NB4 (cell line): Measurements from ENCODE around the gene YEATS2.

Source experiments
- DNase-seq: peaks from one replicate; pipeline ENCODE4 v3.0.0; 2010; ENCODE audit warnings: low read depth
- H3K4me3 ChIP-seq: one replicate; pipeline ENCODE4 v1.5.1; 2011; ENCODE audit warnings: mild to moderate bottlenecking, low read depth, low read length, moderate library complexity
- CTCF ChIP-seq: IDR thresholded peaks from one replicate; pipeline ENCODE4 v1.5.1; 2012; ENCODE audit warnings: low read depth, low read length
- MAX ChIP-seq: IDR thresholded peaks from 2 replicates; pipeline ENCODE4 v1.6.1; 2011; ENCODE audit warnings: low read depth, low read length
- MYC ChIP-seq: IDR thresholded peaks from 2 replicates; pipeline ENCODE4 v1.6.1; 2011; ENCODE audit warnings: low read depth, low read length
- POLR2A ChIP-seq: IDR thresholded peaks from 2 replicates; pipeline ENCODE4 v1.6.1; 2011; ENCODE audit warnings: mild to moderate bottlenecking; ENCODE audit not compliant: insufficient read length; ENCODE audit errors: extremely low read depth

The YEATS2 gene

GRCh38 chr3:183692436-183692835 is 5.2 kb upstream of the YEATS2 start:
- H3K4me3 ChIP-seq: no peak overlapping the region
- no peak for DNase-seq
- TF ChIP-seq MAX (no peak), MYC (no peak), POLR2A (no peak), CTCF (no peak)

- DNase-seq: no peak
- no peak overlapping the region for H3K4me3 ChIP-seq
- TF ChIP-seq MYC (no peak), MAX (no peak), CTCF (no peak), POLR2A (no peak)
Observed at GRCh38 chr3:183695569-183696364, 1.8 kb upstream of the YEATS2 start.

GRCh38 chr3:183697123-183697609 is 431 bp upstream of the YEATS2 start:
- H3K4me3 ChIP-seq: peak overlapping the region; percentile 70
- DNase-seq: no peak

GRCh38 chr3:183698318-183698751 is 738 bp downstream of the YEATS2 start:
- TF ChIP-seq MYC: no peak
- TF ChIP-seq MAX: no peak
- peak overlapping the region; percentile 81 for H3K4me3 ChIP-seq
- DNase-seq: peak; percentile 48

More at GRCh38 chr3:183697123-183697609, 431 bp upstream of the YEATS2 start:
- TF ChIP-seq MYC (no peak), MAX (no peak), CTCF (no peak), POLR2A (no peak)

GRCh38 chr3:183698756-183699155 is 1.2 kb downstream of the YEATS2 start:
- H3K4me3 ChIP-seq: peak overlapping the region; percentile 81
- peak; percentile 41; the same call in 1 of the 2 replicates for TF ChIP-seq MYC
- peak; percentile 46; the same call in 1 of the 2 replicates for TF ChIP-seq MAX
- TF ChIP-seq CTCF: no peak
- no peak for TF ChIP-seq POLR2A
- DNase-seq: peak; percentile 74
